Smooth muscle cell (in vitro differentiated cells): ENCODE measurements around the gene CACNA1C. TPM values are rescaled to one million over a fixed set of nuclear protein-coding genes. Genes with fewer than 3 reads are reported as not detected.
A peak's percentile ranks its signal among the peaks of the same experiment; 100 is the strongest.

Experiments used
- DNase-seq: peaks from one replicate; lab custom pipeline; 2025; ENCODE audit not compliant: unreplicated experiment; lab: John Stamatoyannopoulos, UW
- H2AFZ ChIP-seq: fragments of 200-600 bp; sonication (generic); 2 replicates; pipeline ENCODE4 v1.6.0; 2016; ENCODE audit warnings: antibody characterized with exemption, low read depth, mild to moderate bottlenecking
- H3F3A ChIP-seq: fragments of 200-600 bp; sonication (generic); 2 replicates; pipeline ENCODE4 v1.6.0; 2017; ENCODE audit warnings: antibody characterized with exemption, low read depth
- H3K27ac ChIP-seq: fragments of 200-600 bp; sonication (generic); 2 replicates; pipeline ENCODE4 v1.5.1; 2016; ENCODE audit warnings: low read depth, mild to moderate bottlenecking
- H3K27me3 ChIP-seq: fragments of 200-600 bp; sonication (generic); 2 replicates; pipeline ENCODE4 v1.6.1; 2016; ENCODE audit warnings: low read depth, mild to moderate bottlenecking
- H3K36me3 ChIP-seq: fragments of 200-600 bp; sonication (generic); 2 replicates; pipeline ENCODE4 v1.5.1; 2016; ENCODE audit warnings: low read depth
- H3K4me1 ChIP-seq: fragments of 200-600 bp; sonication (generic); 2 replicates; pipeline ENCODE4 v1.5.1; 2016; ENCODE audit warnings: low read depth
- H3K4me2 ChIP-seq: fragments of 200-600 bp; sonication (generic); 2 replicates; pipeline ENCODE4 v1.6.0; 2016; ENCODE audit warnings: mild to moderate bottlenecking
- H3K4me3 ChIP-seq: fragments of 200-600 bp; sonication (generic); 2 replicates; pipeline ENCODE4 v1.5.1; 2016; ENCODE audit warnings: mild to moderate bottlenecking
- H3K79me2 ChIP-seq: fragments of 200-600 bp; sonication (generic); 2 replicates; pipeline ENCODE4 v1.6.0; 2016; ENCODE audit warnings: low read depth, mild to moderate bottlenecking
- H3K9ac ChIP-seq: fragments of 200-600 bp; sonication (generic); 2 replicates; pipeline ENCODE4 v1.6.0; 2016; ENCODE audit warnings: low read depth
- H3K9me3 ChIP-seq: fragments of 200-600 bp; sonication (generic); replicated peaks from 2 replicates; pipeline ENCODE4 v1.5.1; 2016; ENCODE audit warnings: low read depth
- H4K20me1 ChIP-seq: fragments of 200-600 bp; sonication (generic); 2 replicates; pipeline ENCODE4 v1.6.0; 2016; ENCODE audit warnings: low read depth
- CTCF ChIP-seq: fragments of 200-600 bp; sonication (generic); IDR thresholded peaks from 2 replicates; pipeline ENCODE4 v1.5.1; 2017; ENCODE audit warnings: borderline replicate concordance, mild to moderate bottlenecking, antibody characterized with exemption; ENCODE audit not compliant: insufficient read depth, poor library complexity, severe bottlenecking
- WGBS: methylation state at CpG from one replicate; pipeline ENCODE4 v1.1.7; 2016; ENCODE audit warnings: low lambda C conversion rate; 5-methylcytosine and 5-hydroxymethylcytosine counted together
- polyA plus RNA-seq: library from polyadenylated mRNA; unstranded; fragments of >200 nt; fragmentation: Nextera tagmentation; extraction: Ambion mirVana; gene quantifications from 2 replicates; pipeline ENCODE4 v1.2.1, GENCODE V29; 2016
- total RNA-seq: library from RNA; depleted of rRNA; stranded (reverse); fragments of >200 nt; gene quantifications from 2 replicates; pipeline ENCODE4 v1.2.3, GENCODE V29; 2014

The CACNA1C gene
- total and polyA plus RNA-seq, 2 experiments from 2014 or later = 1.6 to 4.5 TPM

GRCh38 chr12:2288001-2288400, 235.2 kb downstream of the CACNA1C start:
- Histone ChIP-seq H3K36me3 (no peaks in the 10 kb centered on the region), H3K27me3 (no peaks in the 10 kb centered on the region), H3K9me3 (no peaks in the 10 kb centered on the region), H3K79me2 (no peaks in the 10 kb centered on the region), H3K4me1 (peaks cover 3% of the 10 kb centered on the region), H2AFZ (no peak overlapping the region), H4K20me1 (no peaks in the 10 kb centered on the region), H3K9ac (no peak overlapping the region), H3K4me3 (no peak overlapping the region), H3K4me2 (peak overlapping the region; percentile 52), H3F3A (no peaks in the 10 kb centered on the region), H3K27ac (no peak overlapping the region)
- no peak for TF ChIP-seq CTCF
- no peak for DNase-seq
- 17% methylated on average over 2 of the region's 2 CpGs for WGBS

- H4K20me1 ChIP-seq = no peaks in the 10 kb centered on the region
- H3K9me3 ChIP-seq = no peaks in the 10 kb centered on the region
- no peak for DNase-seq
- TF ChIP-seq CTCF = no peak
- no peak overlapping the region for H2AFZ ChIP-seq
- WGBS = 85% methylated on average over 4 of the region's 4 CpGs
- H3K4me2 ChIP-seq = peak overlapping the region; percentile 52
- H3K79me2 ChIP-seq = no peaks in the 10 kb centered on the region
- no peak overlapping the region for H3K9ac ChIP-seq
- peaks cover 3% of the 10 kb centered on the region for H3K4me1 ChIP-seq
- no peak overlapping the region for H3K27ac ChIP-seq
- H3K4me3 ChIP-seq = no peak overlapping the region
- no peaks in the 10 kb centered on the region for H3K36me3 ChIP-seq
- no peaks in the 10 kb centered on the region for H3K27me3 ChIP-seq
- no peaks in the 10 kb centered on the region for H3F3A ChIP-seq
Measured at GRCh38 chr12:2288471-2288870, 235.7 kb downstream of the CACNA1C start.

GRCh38 chr12:2288875-2289274, 236.1 kb downstream of the CACNA1C start:
- 62% methylated on average over 5 of the region's 5 CpGs for WGBS
- Histone ChIP-seq H2AFZ (no peak overlapping the region), H3K36me3 (no peaks in the 10 kb centered on the region), H3K79me2 (no peaks in the 10 kb centered on the region), H4K20me1 (no peaks in the 10 kb centered on the region), H3K4me2 (no peak overlapping the region), H3F3A (no peaks in the 10 kb centered on the region), H3K9me3 (no peaks in the 10 kb centered on the region), H3K4me3 (no peak overlapping the region), H3K9ac (no peak overlapping the region), H3K4me1 (peaks cover 3% of the 10 kb centered on the region), H3K27me3 (no peaks in the 10 kb centered on the region), H3K27ac (no peak overlapping the region)
- no peak for TF ChIP-seq CTCF
- DNase-seq = no peak

GRCh38 chr12:2289525-2289924, 236.7 kb downstream of the CACNA1C start:
- no peaks in the 10 kb centered on the region for H3F3A ChIP-seq
- H3K9me3 ChIP-seq = no peaks in the 10 kb centered on the region
- H3K9ac ChIP-seq = no peak overlapping the region
- no peaks in the 10 kb centered on the region for H3K36me3 ChIP-seq
- no peaks in the 10 kb centered on the region for H4K20me1 ChIP-seq
- H2AFZ ChIP-seq = no peak overlapping the region
- no peak overlapping the region for H3K4me3 ChIP-seq
- H3K27ac ChIP-seq = no peak overlapping the region
- H3K4me2 ChIP-seq = no peak overlapping the region
- no peak for TF ChIP-seq CTCF
- no peaks in the 10 kb centered on the region for H3K27me3 ChIP-seq
- peaks cover 3% of the 10 kb centered on the region for H3K4me1 ChIP-seq
- H3K79me2 ChIP-seq = no peaks in the 10 kb centered on the region
- 83% methylated on average over 10 of the region's 10 CpGs for WGBS
- DNase-seq = no peak
